Measurements from ENCODE around the gene RNF17.

Gene RNF17

GRCh38 chr13:24763596-24764275 is at the start of gene RNF17:
Gene RNF17 (plus strand): TSS chr13:24764169. CDS start chr13:24764204, 35 bp downstream.
- TF ChIP-seq, protein P1, sequence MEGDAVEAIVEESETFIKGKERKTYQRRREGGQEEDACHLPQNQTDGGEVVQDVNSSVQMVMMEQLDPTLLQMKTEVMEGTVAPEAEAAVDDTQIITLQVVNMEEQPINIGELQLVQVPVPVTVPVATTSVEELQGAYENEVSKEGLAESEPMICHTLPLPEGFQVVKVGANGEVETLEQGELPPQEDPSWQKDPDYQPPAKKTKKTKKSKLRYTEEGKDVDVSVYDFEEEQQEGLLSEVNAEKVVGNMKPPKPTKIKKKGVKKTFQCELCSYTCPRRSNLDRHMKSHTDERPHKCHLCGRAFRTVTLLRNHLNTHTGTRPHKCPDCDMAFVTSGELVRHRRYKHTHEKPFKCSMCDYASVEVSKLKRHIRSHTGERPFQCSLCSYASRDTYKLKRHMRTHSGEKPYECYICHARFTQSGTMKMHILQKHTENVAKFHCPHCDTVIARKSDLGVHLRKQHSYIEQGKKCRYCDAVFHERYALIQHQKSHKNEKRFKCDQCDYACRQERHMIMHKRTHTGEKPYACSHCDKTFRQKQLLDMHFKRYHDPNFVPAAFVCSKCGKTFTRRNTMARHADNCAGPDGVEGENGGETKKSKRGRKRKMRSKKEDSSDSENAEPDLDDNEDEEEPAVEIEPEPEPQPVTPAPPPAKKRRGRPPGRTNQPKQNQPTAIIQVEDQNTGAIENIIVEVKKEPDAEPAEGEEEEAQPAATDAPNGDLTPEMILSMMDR (IDR thresholded peaks at IDR 0.05; ENCODE audit: control extremely low read depth, extremely low read depth, low read depth, missing control alignments) = no peak
- POLR2A ChIA-PET = no interaction called here
- CTCF ChIA-PET = no interaction called here
- no peak for DNase-seq (ENCODE audit: extremely low spot score)

GRCh38 chr13:24716011-24716410 is 48.0 kb upstream of the RNF17 start:
- TF ChIP-seq, protein P1 (IDR thresholded peaks at IDR 0.05; ENCODE audit: control extremely low read depth, extremely low read depth, low read depth, missing control alignments) = no peak
- CTCF ChIA-PET = interaction anchor here (1.0 to 1.5 kb wide), 4 partner anchors 11 to 22 kb away, joined by 3 to 5 read pairs (median 4); no protein-coding TSS in a partner anchor
- POLR2A ChIA-PET = no interaction called here
- DNase-seq (ENCODE audit: extremely low spot score) = no peak

DNA sequence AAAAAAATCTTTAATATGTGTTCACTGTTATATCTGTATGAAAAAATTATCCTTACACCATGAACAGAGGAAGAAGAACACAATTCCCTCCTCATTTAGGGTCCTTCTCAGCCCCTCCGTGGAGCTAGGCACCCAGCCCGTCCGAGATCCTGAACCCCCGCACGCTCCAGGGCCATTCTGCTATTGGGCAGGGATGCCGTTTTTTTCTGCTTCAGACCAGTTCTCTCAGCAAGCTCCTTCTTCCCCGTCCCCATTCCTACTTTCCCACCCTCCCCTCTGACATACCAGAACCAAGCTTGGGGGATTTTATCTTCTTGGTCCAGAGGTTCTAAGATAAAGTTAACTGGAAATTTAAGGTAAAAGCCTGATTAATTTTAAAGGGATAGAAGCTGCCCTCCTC is 47.5 kb upstream of the RNF17 start:
- DNase-seq (ENCODE audit: extremely low spot score) = no peak
- CTCF ChIA-PET = interaction anchor here (1.0 to 1.5 kb wide), 4 partner anchors 11 to 22 kb away, joined by 3 to 5 read pairs (median 4); no protein-coding TSS in a partner anchor
- POLR2A ChIA-PET = no interaction called here
- TF ChIP-seq, protein P1 (IDR thresholded peaks at IDR 0.05; ENCODE audit: control extremely low read depth, extremely low read depth, low read depth, missing control alignments) = no peak

- POLR2A ChIA-PET = no interaction called here
- DNase-seq (ENCODE audit: extremely low spot score) = no peak
- CTCF ChIA-PET = interaction anchor here (1.2 kb wide), 1 partner anchor 23 kb away, joined by 3 read pairs; no protein-coding TSS in a partner anchor
- TF ChIP-seq, protein P1 (IDR thresholded peaks at IDR 0.05; ENCODE audit: control extremely low read depth, extremely low read depth, low read depth, missing control alignments) = no peak
Observed at GRCh38 chr13:24717217-24717616, 46.8 kb upstream of the RNF17 start.

GRCh38 chr13:24718192-24718965 is 45.6 kb upstream of the RNF17 start:
- DNase-seq (ENCODE audit: extremely low spot score) = no peak
- POLR2A ChIA-PET = no interaction called here
- CTCF ChIA-PET = interaction anchor here (0.9 kb wide), 1 partner anchor 9 kb away, joined by 3 read pairs; no protein-coding TSS in a partner anchor
- TF ChIP-seq, protein P1 (IDR thresholded peaks at IDR 0.05; ENCODE audit: control extremely low read depth, extremely low read depth, low read depth, missing control alignments) = no peak

DNA sequence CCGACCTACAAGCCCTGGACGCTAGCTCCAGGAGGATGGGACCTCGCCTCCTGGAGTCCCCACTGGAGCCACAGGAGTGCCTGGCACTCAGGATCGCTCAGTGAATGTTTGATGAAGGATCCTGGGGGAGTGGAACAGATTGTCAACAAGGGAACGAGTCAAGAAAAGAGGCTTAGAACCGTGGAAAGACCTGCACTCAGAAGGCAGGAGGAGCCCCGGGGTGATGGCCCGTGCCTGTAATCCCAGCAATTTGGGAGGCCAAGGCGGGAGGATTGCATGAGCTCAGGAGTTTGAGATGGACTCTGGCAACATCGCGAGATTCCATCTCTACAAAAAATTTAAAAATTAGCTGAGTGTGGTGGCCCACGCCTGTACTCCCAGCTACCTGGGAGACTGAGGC is 44.8 kb upstream of the RNF17 start:
- CTCF ChIA-PET = interaction anchor here (0.9 to 1.7 kb wide), 3 partner anchors 9 to 21 kb away, joined by 3 to 5 read pairs (median 3); no protein-coding TSS in a partner anchor
- POLR2A ChIA-PET = no interaction called here
- TF ChIP-seq, protein P1 (IDR thresholded peaks at IDR 0.05; ENCODE audit: control extremely low read depth, extremely low read depth, low read depth, missing control alignments) = no peak
- DNase-seq (ENCODE audit: extremely low spot score) = no peak

Measured in GM10248 (cell line).